Sigmoid colon (tissue), 4 donors: ENCODE measurements around the gene TASL.

ENCODE experiments used
- CTCF ChIP-seq, 4 experiments: fragments of 450-650 bp in 3 of 4; fragments of 200-600 bp in 1 of 4; IDR thresholded peaks; one replicate each; pipeline ENCODE4 v1.5.1; 2016 to 2019; ENCODE audit warnings: antibody characterized with exemption in 4 of 4, mild to moderate bottlenecking in 3 of 4, moderate library complexity in 2 of 4
- POLR2AphosphoS5 ChIP-seq, 4 donors: sonication (generic); formaldehyde crosslinking; IDR thresholded peaks; one replicate each; pipeline ENCODE4 v1.6.1; 2017; ENCODE audit warnings: antibody characterized with exemption in 4 of 4

DNA sequence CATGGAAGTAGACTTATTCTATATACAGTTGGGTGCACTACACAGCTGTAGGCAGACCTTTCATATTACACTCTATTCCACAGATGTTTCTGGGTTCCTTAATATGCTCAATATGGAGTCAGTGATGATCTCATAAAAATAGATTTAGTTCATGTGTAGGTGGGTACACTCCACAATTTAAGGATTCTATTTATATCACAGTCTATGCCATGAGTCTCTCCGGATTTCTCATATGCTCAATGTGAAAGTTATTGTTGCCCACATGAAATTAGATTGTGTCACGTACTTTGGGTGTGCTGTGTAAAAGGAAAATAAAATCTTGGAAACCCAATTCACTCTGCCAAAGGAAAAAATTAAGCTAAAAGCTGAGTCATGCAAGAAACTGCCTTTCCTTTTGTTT, 32.5 kb upstream of the TASL start:
- TF ChIP-seq POLR2AphosphoS5 (IDR thresholded peaks at IDR 0.05), result no peak
- TF ChIP-seq CTCF (IDR thresholded peaks at IDR 0.05), result no peak
